OCI-LY3 (cell line): ENCODE data around the gene PCBP3.
"Not testable (repeated sequence)": the region's sequence is repeated elsewhere in the genome, so short reads cannot be mapped to it uniquely, and the experiment has no call there.

Experiments used
- H2AFZ ChIP-seq: fragments of 200-600, 300-600 bp; shearing (Covaris generic); 2 replicates; pipeline ENCODE4 v1.6.0; 2014; ENCODE audit warnings: antibody characterized with exemption, low read depth, low read length
- H3K27ac ChIP-seq: fragments of 200-600, 300-600 bp; sonication (generic); 2 replicates; pipeline ENCODE4 v1.5.1; 2014; ENCODE audit warnings: mild to moderate bottlenecking, low read length, moderate library complexity, mixed read lengths
- H3K27me3 ChIP-seq: fragments of 200-600, 300-600 bp; sonication (generic); 2 replicates; pipeline ENCODE4 v1.6.1; 2014; ENCODE audit warnings: low read depth, low read length, mixed read lengths
- H3K36me3 ChIP-seq: fragments of 200-600, 300-600 bp; sonication (generic); replicated peaks from 2 replicates; pipeline ENCODE3; 2014; ENCODE audit warnings: low read depth, low read length, mixed read lengths
- H3K4me1 ChIP-seq: fragments of 300-600, 200-600 bp; sonication (generic); 2 replicates; pipeline ENCODE4 v1.6.1; 2014; ENCODE audit warnings: low read length, mixed read lengths
- H3K4me2 ChIP-seq: fragments of 200-600, 300-600 bp; sonication (generic); 2 replicates; pipeline ENCODE4 v1.6.1; 2014; ENCODE audit warnings: low read length, mixed read lengths
- H3K4me3 ChIP-seq: fragments of 300-600, 200-600 bp; sonication (generic); 2 replicates; pipeline ENCODE4 v1.5.1; 2014; ENCODE audit warnings: antibody characterized with exemption, mild to moderate bottlenecking, low read length, moderate library complexity
- H3K79me2 ChIP-seq: fragments of 300-600, 200-600 bp; shearing (Covaris generic); 2 replicates; pipeline ENCODE4 v1.6.1; 2014; ENCODE audit warnings: mild to moderate bottlenecking, low read length, mixed read lengths
- H3K9ac ChIP-seq: fragments of 300-600, 200-600 bp; shearing (Covaris generic); 2 replicates; pipeline ENCODE4 v1.6.0; 2014; ENCODE audit warnings: mild to moderate bottlenecking, low read length, moderate library complexity
- H3K9me3 ChIP-seq: fragments of 200-600, 300-600 bp; shearing (Covaris generic); 2 replicates; pipeline ENCODE4 v1.6.1; 2014; ENCODE audit warnings: low read length, mixed read lengths; ENCODE audit not compliant: insufficient read depth
- H4K20me1 ChIP-seq: fragments of 200-600, 300-600 bp; sonication (generic); 2 replicates; pipeline ENCODE4 v1.6.1; 2016; ENCODE audit warnings: low read length, mixed read lengths; ENCODE audit not compliant: insufficient read depth
- EZH2phosphoT487 ChIP-seq: fragments of 200-600 bp; shearing (Covaris generic); IDR thresholded peaks from 2 replicates; pipeline ENCODE4 v1.6.1; 2018; ENCODE audit warnings: antibody characterized with exemption, mixed run types, low read depth
- TF ChIP-seq, protein P1 (sequence below): fragments of 200-600, 300-600 bp; sonication (generic); IDR thresholded peaks from 2 replicates; pipeline ENCODE4 v1.5.1; 2014; ENCODE audit warnings: antibody characterized with exemption, low read length, low read depth

PCBP3 gene

DNA sequence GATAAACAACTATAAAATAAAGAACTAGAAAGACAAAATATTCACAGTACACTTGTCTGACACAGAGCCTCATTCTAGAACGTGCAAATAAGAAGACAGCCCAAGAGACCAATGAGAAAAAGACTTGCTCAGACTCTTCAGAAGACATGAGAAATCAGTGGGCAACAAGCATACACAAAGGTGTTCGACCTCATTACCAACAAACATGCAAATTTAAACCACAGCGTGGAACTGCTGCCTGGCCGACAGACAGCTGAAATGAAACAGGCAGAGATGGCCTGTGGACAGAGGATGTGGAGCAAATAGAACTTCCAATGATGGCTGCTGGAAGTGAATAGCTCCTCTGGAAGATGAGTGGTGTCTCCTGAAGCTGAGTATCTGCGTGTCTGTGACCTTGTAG is 315.7 kb downstream of the PCBP3 start:
- no peaks in the 10 kb centered on the region for H3K4me1 ChIP-seq

DNA sequence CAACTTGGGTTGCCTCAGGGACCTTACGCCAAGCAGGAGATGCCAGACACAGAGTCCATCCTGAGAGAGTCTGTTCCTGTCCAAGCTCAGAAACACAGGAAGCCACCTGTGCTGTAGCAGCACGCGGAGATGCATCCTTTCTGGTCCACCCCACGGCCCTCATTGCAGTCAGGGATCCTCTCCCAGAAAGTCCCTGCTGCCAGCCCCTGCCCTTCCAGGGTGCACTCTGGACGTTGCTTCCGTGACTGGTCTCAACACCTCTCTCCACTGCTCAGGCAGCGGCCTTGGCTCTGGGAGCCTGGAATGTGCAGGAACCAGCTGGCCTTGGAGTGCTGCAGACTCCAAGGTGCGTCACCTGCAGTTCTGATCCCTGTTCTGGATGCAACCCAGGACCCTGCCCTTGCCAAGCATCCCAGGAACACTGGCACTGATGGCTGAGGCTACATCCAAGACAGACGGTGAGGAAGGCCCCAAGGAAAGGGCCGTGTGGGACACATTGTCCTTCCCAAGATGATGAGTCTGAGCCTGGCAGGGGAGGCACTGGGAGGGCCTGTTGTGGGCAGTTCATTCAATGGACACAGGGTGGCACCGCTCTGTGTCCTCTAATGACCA is 316.4 kb downstream of the PCBP3 start:
- Histone ChIP-seq H3K36me3 (no peaks in the 10 kb centered on the region), H3K4me1 (no peaks in the 10 kb centered on the region), H3K4me2 (no peak overlapping the region), H3K27ac (no peak overlapping the region), H3K9me3 (no peaks in the 10 kb centered on the region), H2AFZ (no peak overlapping the region), H3K27me3 (0 out of 2 replicates have a peak, but pooled peaks cover 3% of the 10 kb centered on the region), H3K9ac (no peak overlapping the region), H3K4me3 (no peak overlapping the region), H4K20me1 (no peaks in the 10 kb centered on the region), H3K79me2 (no peaks in the 10 kb centered on the region)
- TF ChIP-seq EZH2phosphoT487, result no peak
- TF ChIP-seq, protein P1, sequence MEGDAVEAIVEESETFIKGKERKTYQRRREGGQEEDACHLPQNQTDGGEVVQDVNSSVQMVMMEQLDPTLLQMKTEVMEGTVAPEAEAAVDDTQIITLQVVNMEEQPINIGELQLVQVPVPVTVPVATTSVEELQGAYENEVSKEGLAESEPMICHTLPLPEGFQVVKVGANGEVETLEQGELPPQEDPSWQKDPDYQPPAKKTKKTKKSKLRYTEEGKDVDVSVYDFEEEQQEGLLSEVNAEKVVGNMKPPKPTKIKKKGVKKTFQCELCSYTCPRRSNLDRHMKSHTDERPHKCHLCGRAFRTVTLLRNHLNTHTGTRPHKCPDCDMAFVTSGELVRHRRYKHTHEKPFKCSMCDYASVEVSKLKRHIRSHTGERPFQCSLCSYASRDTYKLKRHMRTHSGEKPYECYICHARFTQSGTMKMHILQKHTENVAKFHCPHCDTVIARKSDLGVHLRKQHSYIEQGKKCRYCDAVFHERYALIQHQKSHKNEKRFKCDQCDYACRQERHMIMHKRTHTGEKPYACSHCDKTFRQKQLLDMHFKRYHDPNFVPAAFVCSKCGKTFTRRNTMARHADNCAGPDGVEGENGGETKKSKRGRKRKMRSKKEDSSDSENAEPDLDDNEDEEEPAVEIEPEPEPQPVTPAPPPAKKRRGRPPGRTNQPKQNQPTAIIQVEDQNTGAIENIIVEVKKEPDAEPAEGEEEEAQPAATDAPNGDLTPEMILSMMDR, result no peak

More for the DNA sequence above, 315.7 kb downstream of the PCBP3 start:
- Histone ChIP-seq H3K9ac (no peak overlapping the region), H3K9me3 (no peaks in the 10 kb centered on the region), H3K27ac (no peak overlapping the region), H3K4me2 (no peak overlapping the region), H3K4me3 (no peak overlapping the region), H2AFZ (no peak overlapping the region), H3K36me3 (no peaks in the 10 kb centered on the region), H3K79me2 (no peaks in the 10 kb centered on the region), H3K27me3 (0 out of 2 replicates have a peak, but pooled peaks cover 3% of the 10 kb centered on the region), H4K20me1 (no peaks in the 10 kb centered on the region)
- no peak for TF ChIP-seq EZH2phosphoT487

DNA sequence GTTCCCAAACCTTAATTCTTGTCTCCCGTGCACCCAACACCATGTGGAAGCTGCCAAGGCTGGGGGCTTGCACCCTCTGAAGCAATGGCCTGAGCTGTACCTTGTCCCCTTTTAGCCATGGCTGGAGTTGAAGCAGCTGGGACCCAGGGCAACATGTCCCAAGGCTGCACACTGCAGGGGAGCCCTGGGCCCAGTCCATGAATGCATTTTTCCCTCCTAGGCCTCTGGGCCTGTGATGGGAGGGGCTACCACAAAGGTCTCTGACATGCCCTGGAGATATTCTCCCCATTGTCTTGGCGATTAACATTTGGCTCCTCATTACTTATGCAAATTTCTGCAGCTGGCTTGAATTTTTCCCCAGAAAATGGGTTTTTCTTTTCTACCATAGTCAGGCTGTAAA is 317.9 kb downstream of the PCBP3 start:
- not testable (repeated sequence) for H3K4me3 ChIP-seq, H3K9ac ChIP-seq, H2AFZ ChIP-seq, H4K20me1 ChIP-seq, H3K79me2 ChIP-seq, H3K27me3 ChIP-seq, H3K4me1 ChIP-seq, H3K9me3 ChIP-seq, H3K36me3 ChIP-seq, H3K4me2 ChIP-seq, H3K27ac ChIP-seq

DNA sequence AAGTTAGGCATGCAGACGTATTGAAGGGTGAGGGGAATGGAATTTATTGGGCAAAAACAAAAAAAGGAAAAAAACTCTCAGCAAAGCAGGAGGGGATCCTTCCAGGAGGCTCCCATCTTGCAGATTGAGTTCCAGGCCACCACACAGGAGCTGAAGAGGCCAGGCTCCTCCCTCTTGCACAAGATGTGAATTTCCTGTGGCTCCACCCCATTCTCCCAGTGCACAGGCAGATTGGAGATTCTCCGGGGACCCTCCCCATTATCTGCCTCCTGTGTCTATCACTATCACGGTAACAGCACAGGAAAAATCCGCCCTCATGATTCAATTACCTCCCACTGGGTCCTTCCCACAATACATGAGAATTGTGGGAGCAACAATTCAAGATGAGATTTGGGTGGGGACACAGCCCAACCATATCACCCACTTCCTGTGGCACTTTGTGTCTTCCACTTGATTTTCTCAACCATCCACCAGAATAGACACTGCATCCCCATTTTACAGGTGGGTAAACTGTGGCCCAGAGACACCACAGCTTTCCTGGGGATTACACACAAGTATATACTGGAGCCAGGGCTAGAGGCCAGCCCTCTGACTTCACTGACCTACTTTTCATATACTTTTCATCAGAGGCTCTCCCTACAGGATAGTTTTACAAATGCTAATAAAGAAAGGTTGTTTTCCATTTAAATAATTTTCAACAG is 319.2 kb downstream of the PCBP3 start:
- Histone ChIP-seq H3K9me3 (no peaks in the 10 kb centered on the region), H3K4me3 (no peak overlapping the region), H3K4me1 (no peaks in the 10 kb centered on the region), H2AFZ (no peak overlapping the region), H3K27me3 (0 out of 2 replicates have a peak, but pooled peaks cover 3% of the 10 kb centered on the region), H3K4me2 (no peak overlapping the region), H3K27ac (no peak overlapping the region), H3K36me3 (no peaks in the 10 kb centered on the region), H3K79me2 (no peaks in the 10 kb centered on the region), H4K20me1 (no peaks in the 10 kb centered on the region), H3K9ac (no peak overlapping the region)
- TF ChIP-seq EZH2phosphoT487, result no peak
- TF ChIP-seq, protein P1, result no peak

DNA sequence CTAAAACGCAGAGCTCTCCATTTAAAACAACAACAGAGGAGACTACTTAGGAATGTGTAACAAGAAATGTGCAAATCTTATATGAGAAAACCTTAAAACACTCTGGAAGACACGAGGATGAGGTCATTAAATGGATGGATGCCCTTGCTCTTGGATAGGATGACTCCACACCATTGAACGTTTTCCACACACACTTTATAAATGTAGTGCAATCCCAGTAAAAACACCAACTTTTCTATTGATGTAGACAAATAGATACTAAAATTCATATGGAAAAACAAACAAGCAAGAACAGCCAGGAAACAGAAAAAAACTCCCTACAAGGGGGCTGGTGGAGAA is 319.7 kb downstream of the PCBP3 start:
- Histone ChIP-seq H4K20me1 (no peaks in the 10 kb centered on the region), H3K4me2 (no peak overlapping the region), H3K27me3 (0 out of 2 replicates have a peak, but pooled peaks cover 3% of the 10 kb centered on the region), H3K79me2 (no peaks in the 10 kb centered on the region), H3K9ac (no peak overlapping the region), H3K4me3 (no peak overlapping the region), H3K36me3 (no peaks in the 10 kb centered on the region), H2AFZ (no peak overlapping the region), H3K4me1 (no peaks in the 10 kb centered on the region), H3K9me3 (no peaks in the 10 kb centered on the region), H3K27ac (no peak overlapping the region)
- TF ChIP-seq EZH2phosphoT487, result no peak
- TF ChIP-seq, protein P1, result no peak
